IMR-90 (cell line): ENCODE results near the gene OSGIN1. TPM values are rescaled to one million over a fixed set of nuclear protein-coding genes. Genes with fewer than 3 reads are reported as not detected.

Experiments
- ATAC-seq: fragments of 200-7000 bp; cut with Tn5 transposase; 2 replicates; pipeline ENCODE4 v1.9.1; 2020; ENCODE audit warnings: low read depth, mild to moderate bottlenecking, moderate library complexity
- BruUV-seq: library from RNA; stranded (reverse); fragments of 400-500 nt; replicated peaks from 2 replicates; lab custom pipeline; 2021; lab: Mats Ljungman, UMichigan
- CTCF ChIA-PET: fragments of 300-600 bp; formaldehyde crosslinking; extraction: SDS; loops from one replicate; lab custom pipeline; 2021; ENCODE audit warnings: antibody characterized with exemption; lab: Yijun Ruan, JAX
- POLR2A ChIA-PET: fragments of 300-600 bp; sonication (Branson Sonifier 250); formaldehyde crosslinking; loops from one replicate; lab custom pipeline; 2022; ENCODE audit warnings: antibody characterized with exemption; ENCODE audit not compliant: unreplicated experiment; lab: Charles Lee
- DNase-seq: peaks from one replicate; pipeline ENCODE4 v3.0.0; 2013
- H2AFZ ChIP-seq: replicated peaks from 2 replicates; pipeline ENCODE3; 2013; ENCODE audit warnings: low read length, mild to moderate bottlenecking; ENCODE audit not compliant: poor library complexity
- H2AK5ac ChIP-seq: 2 replicates; pipeline ENCODE4 v1.6.1; 2013; ENCODE audit warnings: low read depth, low read length, inconsistent platforms
- H2AK9ac ChIP-seq: replicated peaks from 2 replicates; pipeline ENCODE3; 2013; ENCODE audit warnings: mild to moderate bottlenecking, low read depth, low read length, moderate library complexity; ENCODE audit not compliant: poor library complexity
- H2BK120ac ChIP-seq: 2 replicates; pipeline ENCODE4 v1.6.1; 2013; ENCODE audit warnings: low read depth, low read length, inconsistent platforms
- H2BK15ac ChIP-seq: 3 replicates; pipeline ENCODE4 v1.6.1; 2013; ENCODE audit warnings: low read depth, low read length, inconsistent platforms
- H2BK20ac ChIP-seq: 2 replicates; pipeline ENCODE4 v1.6.1; 2013; ENCODE audit warnings: low read depth, mild to moderate bottlenecking, inconsistent platforms, low read length, moderate library complexity
- H2BK5ac ChIP-seq: 2 replicates; pipeline ENCODE4 v1.6.1; 2013; ENCODE audit warnings: mild to moderate bottlenecking, low read depth, low read length, inconsistent platforms; ENCODE audit not compliant: poor library complexity, severe bottlenecking
- H3K14ac ChIP-seq: replicated peaks from 2 replicates; pipeline ENCODE4 v1.6.1; 2013; ENCODE audit warnings: low read depth, low read length, inconsistent platforms
- H3K18ac ChIP-seq: 2 replicates; pipeline ENCODE4 v1.6.1; 2013; ENCODE audit warnings: low read depth, low read length, control low read depth
- H3K23ac ChIP-seq: 2 replicates; pipeline ENCODE4 v1.6.1; 2013; ENCODE audit warnings: low read depth, low read length, inconsistent platforms
- H3K27ac ChIP-seq: 2 replicates; pipeline ENCODE4 v1.5.1; 2013; ENCODE audit warnings: mild to moderate bottlenecking, control low read depth, low read length; ENCODE audit not compliant: insufficient read depth
- H3K27me3 ChIP-seq: 2 replicates; pipeline ENCODE4 v1.6.1; 2013; ENCODE audit warnings: low read length; ENCODE audit not compliant: control insufficient read depth, insufficient read depth
- H3K36me3 ChIP-seq: 2 replicates; pipeline ENCODE4 v1.6.1; 2013; ENCODE audit warnings: low read length, mixed read lengths; ENCODE audit not compliant: control insufficient read depth, insufficient read depth
- H3K4ac ChIP-seq: 2 replicates; pipeline ENCODE4 v1.6.1; 2013; ENCODE audit warnings: low read depth, low read length, inconsistent platforms
- H3K4me1 ChIP-seq: 2 replicates; pipeline ENCODE4 v1.6.1; 2013; ENCODE audit warnings: low read length, mixed read lengths; ENCODE audit not compliant: control insufficient read depth, insufficient read depth
- H3K4me2 ChIP-seq: 2 replicates; pipeline ENCODE4 v1.6.1; 2013; ENCODE audit warnings: low read depth, mild to moderate bottlenecking, control low read depth, low read length, moderate library complexity
- H3K4me3 ChIP-seq: 2 replicates; pipeline ENCODE4 v1.5.1; 2013; ENCODE audit warnings: low read depth, mild to moderate bottlenecking, control low read depth, low read length, moderate library complexity; ENCODE audit not compliant: insufficient read depth
- H3K56ac ChIP-seq: 2 replicates; pipeline ENCODE4 v1.6.1; 2013; ENCODE audit warnings: low read length, inconsistent platforms; ENCODE audit not compliant: insufficient read depth; ENCODE audit errors: extremely low read depth
- H3K79me1 ChIP-seq, 2 experiments: 2 replicates each; pipeline ENCODE4 v1.6.1; 2013; ENCODE audit warnings: low read length in 2 of 2, inconsistent platforms in 1 of 2, low read depth in 1 of 2
- H3K9ac ChIP-seq: 2 replicates; pipeline ENCODE4 v1.6.1; 2013; ENCODE audit warnings: low read depth, low read length, control low read depth
- H3K9me1 ChIP-seq: 2 replicates; pipeline ENCODE4 v1.6.1; 2013; ENCODE audit warnings: low read length, inconsistent platforms; ENCODE audit not compliant: insufficient read depth
- H3K9me3 ChIP-seq: 2 replicates; pipeline ENCODE4 v1.6.1; 2013; ENCODE audit warnings: low read length; ENCODE audit not compliant: control insufficient read depth, insufficient read depth
- H4K20me1 ChIP-seq: 2 replicates; pipeline ENCODE4 v1.6.1; 2013; ENCODE audit warnings: low read length, inconsistent platforms; ENCODE audit not compliant: insufficient read depth
- H4K5ac ChIP-seq: 2 replicates; pipeline ENCODE4 v1.6.1; 2013; ENCODE audit warnings: mild to moderate bottlenecking, low read depth, low read length, control low read depth
- H4K8ac ChIP-seq, 2 experiments: 2 replicates each; pipeline ENCODE4 v1.6.1; 2013; ENCODE audit warnings: low read depth in 2 of 2, low read length in 2 of 2, control low read depth in 1 of 2, inconsistent platforms in 1 of 2
- H4K91ac ChIP-seq: 2 replicates; pipeline ENCODE4 v1.6.1; 2013; ENCODE audit warnings: low read depth, low read length, inconsistent platforms; ENCODE audit not compliant: insufficient read depth
- BHLHE40 ChIP-seq: fragments of 150-350 bp; IDR thresholded peaks from 2 replicates; pipeline ENCODE4 v1.6.1; 2016; ENCODE audit warnings: mild to moderate bottlenecking, low read depth, low read length
- CEBPB ChIP-seq: IDR thresholded peaks from 2 replicates; pipeline ENCODE4 v1.6.1; 2012; ENCODE audit warnings: low read depth, low read length, improper control_type of control experiment
- CHD1 ChIP-seq: IDR thresholded peaks from 2 replicates; pipeline ENCODE4 v1.6.1; 2012; ENCODE audit warnings: low read depth, low read length, improper control_type of control experiment
- MAFK ChIP-seq: IDR thresholded peaks from 2 replicates; pipeline ENCODE4 v1.6.1; 2012; ENCODE audit warnings: low read depth, low read length, improper control_type of control experiment
- MAZ ChIP-seq: IDR thresholded peaks from 2 replicates; pipeline ENCODE4 v1.6.1; 2012; ENCODE audit warnings: low read depth, mild to moderate bottlenecking, low read length, improper control_type of control experiment, moderate library complexity, borderline replicate concordance
- NFE2L2 ChIP-seq: fragments of 150-350 bp; IDR thresholded peaks from 2 replicates; pipeline ENCODE4 v1.6.1; 2016; ENCODE audit warnings: low read depth, mild to moderate bottlenecking, low read length
- POLR2A ChIP-seq: IDR thresholded peaks from 2 replicates; pipeline ENCODE4 v1.6.1; 2012; ENCODE audit warnings: mild to moderate bottlenecking, low read depth, low read length
- RCOR1 ChIP-seq: IDR thresholded peaks from 2 replicates; pipeline ENCODE4 v1.6.1; 2012; ENCODE audit warnings: mild to moderate bottlenecking, low read length, improper control_type of control experiment; ENCODE audit not compliant: insufficient replicate concordance
- RFX5 ChIP-seq: IDR thresholded peaks from 2 replicates; pipeline ENCODE4 v1.8.0; 2012; ENCODE audit warnings: low read depth, mild to moderate bottlenecking, low read length, moderate library complexity
- WGBS, 2 experiments: methylation state at CpG; one replicate each; pipeline versions ENCODE4 v1.1.5 to v1.1.7; 2013; ENCODE audit warnings: missing lambda C conversion rate in 2 of 2; ENCODE audit not compliant: insufficient read length in 1 of 2; ENCODE audit errors: extremely low coverage in 2 of 2; 5-methylcytosine and 5-hydroxymethylcytosine counted together
- dilution Hi-C: fragments of 300-500 bp; cut with HindIII; formaldehyde crosslinking; loops from one replicate; pipeline ENCODE4 v1.14.3; 2018; ENCODE audit warnings: low sequenced_read_pairs; ENCODE audit not compliant: unreplicated experiment
- in situ Hi-C: fragments of 300-500 bp; cut with MboI; formaldehyde crosslinking; loops from 3 replicates; pipeline ENCODE4 v1.14.3; 2019; ENCODE audit warnings: low sequenced_read_pairs, inconsistent platforms, mixed read lengths
- intact Hi-C: fragments of 100-400 bp; cut with micrococcal nuclease; formaldehyde crosslinking; loops from 2 replicates; pipeline ENCODE4 v1.10.0; 2022
- polyA plus RNA-seq, 3 experiments: library from polyadenylated mRNA; depleted of rRNA; stranded (reverse); fragments of >200 nt; gene quantifications; 2 replicates each; pipeline ENCODE4 v1.2.3, GENCODE V29; 2012; ENCODE audit warnings: low replicate concordance in 1 of 3
- total RNA-seq: library from RNA; depleted of rRNA; stranded (reverse); fragments of >200 nt; gene quantifications from 2 replicates; pipeline ENCODE4 v1.2.3, GENCODE V29; 2012
- TF ChIP-seq, protein P1 (sequence below): conservative IDR thresholded peaks from 2 replicates; pipeline ENCODE4 v1.5.1; 2012; ENCODE audit warnings: mild to moderate bottlenecking, low read depth, low read length, improper control_type of control experiment

The OSGIN1 gene
- total and polyA plus RNA-seq, 2 of the 4 experiments (the other 2 are of a cell fraction), result 0.90 to 6.4 TPM

DNA sequence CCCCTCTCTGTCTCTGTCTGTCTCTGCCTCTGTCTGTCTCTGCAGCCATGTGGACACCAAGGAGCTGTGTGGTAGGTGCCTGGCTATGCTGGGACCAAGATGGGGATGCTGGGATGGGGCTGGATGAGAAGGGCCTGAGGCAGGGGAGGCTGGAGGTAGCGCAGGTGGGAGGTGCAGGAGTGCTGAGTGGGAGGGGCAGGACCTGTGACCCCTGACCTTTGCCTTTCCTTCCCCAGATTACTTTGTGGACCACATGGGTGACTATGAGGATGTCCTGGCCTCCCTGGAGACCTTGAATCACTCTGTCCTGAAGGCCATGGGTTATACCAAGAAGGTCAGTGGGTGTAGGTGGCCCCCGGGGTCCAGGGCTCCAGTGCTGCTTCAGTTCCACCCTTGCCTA lies 27.8 kb downstream of the OSGIN1 start:
- peak overlapping the region; percentile 16 for H2AFZ ChIP-seq
- H2BK120ac ChIP-seq, result no peak overlapping the region
- peaks cover 14% of the 10 kb centered on the region for H3K9me3 ChIP-seq
- ATAC-seq (no peak), DNase-seq (no peak)
- POLR2A ChIA-PET, result no interaction called here
- H2AK5ac ChIP-seq, result no peak overlapping the region
- H3K56ac ChIP-seq, result no peak overlapping the region
- H2BK20ac ChIP-seq, result no peak overlapping the region
- intact Hi-C loops (no loop called here), in situ Hi-C loops (no loop called here), dilution Hi-C loops (no loop called here)
- H3K9me1 ChIP-seq, result no peaks in the 10 kb centered on the region
- no peak overlapping the region for H3K27ac ChIP-seq
- H3K4me3 ChIP-seq, result no peak overlapping the region
- 100% methylated on average over 1 of the region's 2 CpGs; no CpG with 5 or more reads in 1 of the 2 experiments for WGBS, 2 experiments
- H3K36me3 ChIP-seq, result no peaks in the 10 kb centered on the region
- BruUV-seq, result no TSS peak
- H3K14ac ChIP-seq, result no peak overlapping the region
- no peak overlapping the region for H3K4me2 ChIP-seq
- H3K4me1 ChIP-seq, result no peaks in the 10 kb centered on the region
- no peak overlapping the region for H4K91ac ChIP-seq
- no peak overlapping the region for H2AK9ac ChIP-seq
- no peaks in the 10 kb centered on the region for H3K79me1 ChIP-seq
- CTCF ChIA-PET, result no interaction called here
- H4K5ac ChIP-seq, result no peak overlapping the region
- H3K18ac ChIP-seq, result no peak overlapping the region
- H3K23ac ChIP-seq, result no peak overlapping the region
- no peak overlapping the region for H2BK5ac ChIP-seq
- no peak overlapping the region for H2BK15ac ChIP-seq
- H4K8ac ChIP-seq, result no peak overlapping the region
- H3K9ac ChIP-seq, result no peak overlapping the region
- H3K4ac ChIP-seq, result no peak overlapping the region
- TF ChIP-seq NFE2L2 (no peak), BHLHE40 (no peak), RFX5 (no peak), POLR2A (no peak), MAZ (no peak), MAFK (no peak), CEBPB (no peak), CHD1 (no peak), RCOR1 (no peak)
- TF ChIP-seq, protein P1, sequence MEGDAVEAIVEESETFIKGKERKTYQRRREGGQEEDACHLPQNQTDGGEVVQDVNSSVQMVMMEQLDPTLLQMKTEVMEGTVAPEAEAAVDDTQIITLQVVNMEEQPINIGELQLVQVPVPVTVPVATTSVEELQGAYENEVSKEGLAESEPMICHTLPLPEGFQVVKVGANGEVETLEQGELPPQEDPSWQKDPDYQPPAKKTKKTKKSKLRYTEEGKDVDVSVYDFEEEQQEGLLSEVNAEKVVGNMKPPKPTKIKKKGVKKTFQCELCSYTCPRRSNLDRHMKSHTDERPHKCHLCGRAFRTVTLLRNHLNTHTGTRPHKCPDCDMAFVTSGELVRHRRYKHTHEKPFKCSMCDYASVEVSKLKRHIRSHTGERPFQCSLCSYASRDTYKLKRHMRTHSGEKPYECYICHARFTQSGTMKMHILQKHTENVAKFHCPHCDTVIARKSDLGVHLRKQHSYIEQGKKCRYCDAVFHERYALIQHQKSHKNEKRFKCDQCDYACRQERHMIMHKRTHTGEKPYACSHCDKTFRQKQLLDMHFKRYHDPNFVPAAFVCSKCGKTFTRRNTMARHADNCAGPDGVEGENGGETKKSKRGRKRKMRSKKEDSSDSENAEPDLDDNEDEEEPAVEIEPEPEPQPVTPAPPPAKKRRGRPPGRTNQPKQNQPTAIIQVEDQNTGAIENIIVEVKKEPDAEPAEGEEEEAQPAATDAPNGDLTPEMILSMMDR, result no peak
- no peaks in the 10 kb centered on the region for H4K20me1 ChIP-seq
- H3K27me3 ChIP-seq, result peaks cover 18% of the 10 kb centered on the region
